SW480 (cell line): Measurements from ENCODE around the gene TSEN2.
"Not testable (repeated sequence)": the region's sequence is repeated elsewhere in the genome, so short reads cannot be mapped to it uniquely, and the experiment has no call there.

Experiments
- DNase-seq: peaks from one replicate; pipeline ENCODE4 v3.0.0-alpha.2; 2016; ENCODE audit warnings: low spot score

Gene TSEN2

DNA sequence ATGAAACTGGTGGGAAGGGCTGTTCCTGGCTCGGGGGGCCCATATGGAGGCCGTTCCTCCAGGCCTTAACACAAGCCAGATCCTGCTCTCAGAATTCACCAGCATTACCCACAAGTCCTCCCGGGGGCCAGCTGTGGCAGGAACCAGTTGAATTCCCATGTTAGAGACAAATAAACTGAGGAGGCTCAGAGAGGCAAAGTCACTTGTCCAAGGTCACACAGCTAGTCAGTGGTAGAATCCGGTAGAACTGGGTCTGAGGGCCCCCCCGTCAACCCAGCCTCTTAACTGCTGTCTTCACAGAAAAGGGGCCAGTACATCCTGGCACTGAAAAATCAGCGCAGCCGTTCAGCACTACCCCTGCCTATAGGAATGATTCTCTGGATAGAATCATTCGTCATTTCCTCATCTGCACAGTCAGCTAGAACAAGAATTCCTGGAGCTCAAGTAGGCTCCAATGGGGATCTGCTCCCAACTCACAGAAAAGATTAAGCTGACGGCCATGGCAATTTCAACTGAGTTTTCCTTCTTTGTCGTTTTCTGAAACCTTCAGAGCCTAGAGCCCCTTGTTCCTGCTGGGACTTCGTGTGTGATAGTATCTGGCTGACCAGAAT, 12.2 kb upstream of the TSEN2 start:
- DNase-seq = no peak

DNA sequence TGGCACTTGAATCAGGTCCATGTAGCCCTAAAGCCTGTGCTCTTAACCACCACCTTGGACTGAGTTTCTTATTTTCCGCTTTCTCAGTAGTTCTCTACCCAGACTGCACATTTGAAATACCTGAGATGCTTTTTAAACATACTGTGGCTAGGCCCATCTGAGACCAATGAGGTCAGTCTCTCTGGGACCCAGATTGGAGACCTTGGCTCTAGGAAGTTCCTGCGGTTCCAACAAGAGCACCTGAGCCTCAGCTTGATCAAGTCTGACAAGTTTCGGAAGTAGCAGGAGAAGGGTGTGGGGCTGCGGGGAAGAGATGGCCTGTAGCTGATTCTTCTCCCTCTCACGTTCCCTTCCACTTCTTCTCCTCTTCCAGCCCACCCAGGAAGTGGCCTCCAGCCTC, 11.5 kb upstream of the TSEN2 start:
- no peak for DNase-seq

DNA sequence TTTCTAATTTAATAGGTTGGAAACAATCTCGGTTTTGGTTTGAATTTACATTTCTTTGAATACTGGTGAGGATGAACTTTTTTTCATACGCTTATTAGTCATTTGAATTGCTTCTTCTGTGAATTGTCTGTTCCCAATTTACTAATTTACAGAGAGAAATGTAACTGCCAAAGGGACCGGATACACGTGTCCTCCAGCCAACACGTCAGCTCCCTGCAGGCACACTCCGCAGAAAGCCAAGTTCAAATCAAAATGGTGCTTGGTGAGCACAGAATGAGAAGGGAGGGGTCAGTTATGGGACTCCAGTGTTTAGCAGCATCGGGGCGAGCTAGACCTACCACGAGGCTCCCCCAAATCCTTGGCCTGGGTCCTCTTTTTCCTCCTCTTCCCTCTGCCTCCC, 10.8 kb upstream of the TSEN2 start:
- no peak for DNase-seq

DNA sequence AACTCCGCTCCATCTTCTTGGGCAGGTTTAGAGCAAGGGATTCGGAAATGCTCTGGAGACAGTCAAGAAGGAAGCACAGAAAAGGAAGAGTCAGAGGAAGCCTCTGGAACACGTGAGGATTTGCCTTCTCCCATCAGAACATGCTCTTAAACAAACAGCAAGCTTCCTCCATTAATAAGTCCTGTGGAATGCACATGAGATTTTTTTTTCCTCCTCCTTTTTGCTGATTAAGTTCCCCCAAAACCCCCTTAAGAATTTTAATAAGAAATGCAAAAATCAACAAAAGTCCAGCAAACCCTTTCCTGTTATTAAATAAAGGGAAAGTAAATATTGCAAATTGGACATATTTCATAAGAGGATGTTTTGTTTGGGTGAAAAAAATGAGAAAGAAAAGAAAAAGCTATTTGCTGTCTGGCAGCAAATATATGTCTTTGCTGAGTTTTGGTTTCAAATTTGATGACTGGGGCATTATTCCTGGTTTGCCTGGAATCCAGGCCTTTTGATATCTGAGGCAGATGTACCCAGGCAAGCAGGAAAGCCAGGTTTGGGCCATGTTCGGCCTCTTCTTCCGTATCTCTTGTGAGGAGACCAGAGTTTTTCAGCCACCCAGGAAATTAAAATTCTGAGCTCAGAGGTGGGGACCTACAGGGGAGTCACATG, 7.9 kb upstream of the TSEN2 start:
- DNase-seq = no peak

DNA sequence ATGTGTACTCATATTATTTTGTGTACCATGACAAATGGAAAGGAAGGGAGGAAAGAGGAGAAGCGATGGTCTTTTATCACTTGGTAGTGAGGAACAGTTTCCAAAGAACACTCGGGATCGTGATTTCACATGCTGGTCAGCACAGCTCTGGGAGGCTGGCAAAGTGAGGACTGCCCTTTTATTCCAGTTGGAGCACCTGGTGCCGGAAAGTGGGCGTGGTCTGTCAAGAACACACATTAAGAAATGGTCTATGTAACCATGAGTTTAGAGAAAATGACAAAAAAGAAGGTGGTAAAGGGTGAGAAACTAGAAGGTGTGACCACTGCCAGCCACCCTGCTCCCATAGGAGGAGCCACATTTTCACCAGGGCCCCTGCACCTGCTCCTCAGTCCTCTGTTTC, 7.0 kb upstream of the TSEN2 start:
- DNase-seq = no peak

DNA sequence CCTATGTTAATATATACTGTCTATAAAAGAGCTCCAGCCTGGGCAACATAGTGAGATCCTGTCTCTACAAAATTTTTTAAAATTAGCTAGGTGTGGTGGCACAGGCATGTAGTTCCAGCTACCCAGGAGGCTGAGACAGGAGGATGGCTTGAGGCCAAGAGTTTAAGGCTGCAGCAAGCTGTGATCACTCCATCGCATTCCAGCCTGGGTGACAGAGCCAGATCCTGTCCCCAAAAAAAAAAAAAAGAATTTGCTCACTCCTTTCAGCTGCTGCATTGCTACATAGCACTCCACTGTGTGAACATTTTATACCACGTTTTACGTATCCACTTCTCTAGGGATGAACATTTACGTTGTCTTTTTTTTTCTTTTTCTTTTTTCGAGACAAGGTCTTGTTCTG, 6.0 kb upstream of the TSEN2 start:
- no peak for DNase-seq

DNA sequence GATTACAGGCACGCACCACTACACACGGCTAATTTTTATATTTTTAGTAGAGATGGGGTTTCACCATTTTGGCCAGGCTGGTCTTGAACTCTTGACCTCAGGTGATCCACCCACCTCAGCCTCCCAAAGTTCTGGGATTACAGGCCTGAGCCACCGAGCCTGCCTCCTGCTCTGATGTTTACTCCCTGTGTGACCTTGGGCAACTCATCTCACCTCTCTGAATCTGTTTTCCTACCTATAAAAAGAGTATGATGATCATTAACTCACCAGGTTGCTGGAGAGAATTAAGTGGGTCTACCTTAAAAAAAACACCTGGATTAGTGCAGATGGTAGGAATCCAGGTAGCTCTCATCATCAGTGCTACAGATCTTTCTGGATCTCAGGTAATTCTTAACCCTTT, 5.1 kb upstream of the TSEN2 start:
- DNase-seq = not testable (repeated sequence)

DNA sequence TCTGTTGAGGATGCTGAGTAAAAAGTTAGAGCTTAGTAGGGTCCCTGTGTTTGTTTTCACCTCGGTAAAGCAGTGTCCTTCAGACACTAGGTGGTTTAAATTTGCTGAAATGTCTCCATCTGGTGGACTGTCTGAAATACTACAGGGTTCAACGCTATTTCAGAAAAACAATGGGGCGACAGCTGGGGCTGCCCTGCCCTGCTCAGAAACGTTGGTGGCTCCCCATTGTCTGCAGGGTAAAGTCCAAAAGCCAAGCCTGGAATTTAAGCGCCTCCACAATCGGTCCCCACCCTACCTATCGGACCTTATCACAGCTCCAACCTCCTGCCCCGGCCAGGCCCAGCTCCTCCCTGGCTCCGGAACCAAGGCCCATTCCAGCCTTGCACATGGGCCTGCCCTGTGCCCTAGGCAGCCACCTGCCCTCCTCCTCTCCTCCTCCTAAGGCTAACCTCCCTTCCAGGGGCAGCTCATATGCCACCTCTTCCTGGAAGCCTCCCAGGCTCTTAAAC, 4.3 kb upstream of the TSEN2 start:
- DNase-seq = peak; percentile 84

DNA sequence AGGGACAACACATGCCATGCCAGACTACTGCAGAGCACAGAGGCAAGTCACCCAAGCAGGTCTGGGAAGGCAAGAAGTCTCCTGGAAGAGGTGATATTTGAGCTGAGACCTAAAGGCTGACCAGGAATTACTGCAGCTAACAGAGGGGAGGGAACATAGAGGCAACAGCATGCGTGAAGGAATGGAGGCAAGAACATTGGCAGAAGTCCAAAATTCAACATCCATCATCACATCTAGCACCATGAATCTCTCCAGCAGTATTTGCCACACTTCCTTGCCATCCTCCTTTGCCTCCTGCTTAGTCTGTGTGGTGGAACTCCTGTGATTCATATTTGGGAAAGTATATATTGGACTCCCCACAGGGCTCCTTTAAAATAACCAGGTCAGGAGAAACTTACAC, 870 bp upstream of the TSEN2 start:
- no peak for DNase-seq

DNA sequence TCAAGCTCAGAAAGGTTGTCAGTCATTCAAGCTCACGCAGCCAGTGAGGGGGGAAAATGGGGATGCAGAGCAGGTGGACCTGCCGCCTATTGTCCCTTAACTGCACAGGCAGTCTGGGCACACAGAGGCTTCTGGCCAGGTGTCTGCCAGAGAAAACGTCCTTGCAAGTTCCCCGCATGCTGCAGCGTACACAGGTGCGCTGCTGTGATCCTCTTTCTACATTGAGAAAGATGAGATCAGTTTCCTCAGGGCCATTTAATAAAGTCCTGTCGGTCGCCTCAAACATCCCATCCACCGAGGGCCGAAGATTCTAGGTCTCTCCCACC, 445 bp upstream of the TSEN2 start:
- no peak for DNase-seq

DNA sequence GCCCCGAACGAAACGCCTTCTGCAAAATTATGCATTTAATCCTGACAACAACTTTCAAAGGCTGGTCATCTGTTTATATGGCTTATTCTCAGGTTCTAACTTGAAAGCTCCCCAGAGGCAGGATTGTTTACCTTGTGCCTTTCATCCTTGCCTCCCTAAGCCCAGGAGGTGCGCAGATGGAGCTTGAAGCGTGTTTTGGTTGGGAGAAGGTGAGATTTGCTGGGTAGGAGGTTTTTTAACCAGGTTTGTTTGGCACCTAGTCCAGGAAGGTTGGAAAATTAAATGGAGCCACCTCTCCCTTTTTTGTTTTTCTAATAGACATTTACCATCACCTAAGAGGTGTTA, 675 bp downstream of the TSEN2 start:
- DNase-seq = no peak

DNA sequence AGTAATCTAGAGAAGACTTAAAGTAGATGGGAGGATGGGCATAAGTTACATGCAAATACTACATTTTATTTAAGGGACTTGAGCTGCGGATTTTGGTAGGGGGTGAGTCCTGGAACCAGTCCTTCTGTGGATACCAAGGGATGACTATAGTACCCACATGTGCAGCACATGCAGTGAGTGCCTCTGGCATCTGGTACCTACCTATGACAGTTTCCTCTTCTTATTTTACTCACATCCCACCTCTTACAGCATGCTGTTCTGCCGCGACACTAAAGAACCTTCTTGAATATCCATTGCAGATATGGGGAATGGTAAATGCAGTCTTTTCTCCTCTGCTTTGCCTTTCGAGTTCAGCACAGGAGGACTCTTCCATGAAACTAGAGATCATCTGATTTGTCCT, 1.7 kb downstream of the TSEN2 start:
- no peak for DNase-seq

DNA sequence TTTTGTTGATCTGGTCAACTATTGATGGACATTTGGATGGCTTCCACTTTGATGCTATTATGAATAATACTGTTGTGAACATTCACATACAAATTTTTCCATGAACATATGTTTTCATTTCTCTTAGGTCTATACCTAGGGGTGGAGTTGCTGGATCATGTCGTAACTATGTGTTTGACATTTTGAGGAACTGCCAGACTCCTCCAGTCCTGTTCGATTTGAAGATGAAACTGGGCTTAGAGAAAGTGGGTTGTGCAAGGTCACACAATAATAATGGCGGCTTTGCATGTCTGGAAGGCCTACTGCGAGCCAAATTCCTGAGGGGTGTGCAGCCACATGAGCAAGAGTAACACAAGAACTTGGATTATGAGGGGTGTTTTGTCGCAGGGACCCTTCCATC, 2.6 kb downstream of the TSEN2 start:
- no peak for DNase-seq

DNA sequence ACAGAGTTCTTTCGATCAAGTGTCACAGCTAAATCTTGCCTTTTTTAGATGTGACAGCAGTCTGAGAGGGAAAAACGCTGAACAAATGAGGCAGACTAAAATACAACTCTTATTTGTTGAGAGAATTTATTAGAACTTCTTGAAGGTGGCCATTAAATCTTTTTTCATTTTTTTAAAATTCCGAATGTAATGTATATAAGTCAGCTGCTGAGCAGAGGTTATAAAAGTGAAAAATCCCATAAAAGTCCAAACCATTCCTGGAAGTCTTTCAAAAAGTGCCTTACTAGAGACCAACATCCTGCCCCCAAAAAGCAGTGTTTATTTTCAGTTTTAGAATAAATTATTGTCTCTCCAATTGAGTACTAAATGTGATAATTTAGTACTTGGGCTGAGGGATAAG, 3.1 kb downstream of the TSEN2 start:
- DNase-seq = no peak

DNA sequence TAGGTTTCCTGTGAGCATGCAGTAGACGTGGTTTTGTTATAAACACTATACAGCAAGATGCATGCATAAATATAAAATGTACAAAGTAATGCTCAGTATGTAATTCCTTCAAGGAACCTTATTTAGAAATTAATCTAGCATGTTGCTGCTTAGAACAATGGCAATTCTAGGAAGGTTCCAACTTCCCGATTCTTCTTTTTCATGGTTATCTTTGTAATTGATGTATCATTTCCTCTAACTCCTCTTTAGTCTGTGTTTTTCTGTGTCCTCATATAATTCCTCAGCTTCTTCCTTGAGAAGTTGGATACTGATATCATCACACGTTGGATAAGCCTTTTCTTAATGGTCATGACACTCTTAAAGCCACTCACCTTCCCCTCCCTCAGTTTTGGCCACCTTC, 3.5 kb downstream of the TSEN2 start:
- no peak for DNase-seq

DNA sequence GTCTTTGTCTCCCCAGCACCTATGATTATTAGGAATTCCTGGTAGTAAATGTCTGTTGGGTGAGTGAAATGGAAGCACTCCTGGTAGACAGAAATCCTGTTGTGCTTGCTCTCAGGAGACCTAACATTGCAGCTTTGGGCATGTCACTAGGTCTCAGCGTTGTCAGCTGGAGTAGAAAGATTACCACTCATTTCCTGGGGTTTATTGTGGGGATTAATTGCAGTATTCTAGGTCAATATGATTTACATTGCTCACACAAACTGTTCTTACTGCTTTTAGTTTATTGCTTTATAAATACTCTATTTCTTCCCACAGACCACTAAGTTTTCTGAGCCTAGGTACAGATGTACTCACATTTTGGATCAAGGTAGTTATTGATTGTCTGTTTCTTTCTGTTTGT, 5.1 kb downstream of the TSEN2 start:
- DNase-seq = no peak

DNA sequence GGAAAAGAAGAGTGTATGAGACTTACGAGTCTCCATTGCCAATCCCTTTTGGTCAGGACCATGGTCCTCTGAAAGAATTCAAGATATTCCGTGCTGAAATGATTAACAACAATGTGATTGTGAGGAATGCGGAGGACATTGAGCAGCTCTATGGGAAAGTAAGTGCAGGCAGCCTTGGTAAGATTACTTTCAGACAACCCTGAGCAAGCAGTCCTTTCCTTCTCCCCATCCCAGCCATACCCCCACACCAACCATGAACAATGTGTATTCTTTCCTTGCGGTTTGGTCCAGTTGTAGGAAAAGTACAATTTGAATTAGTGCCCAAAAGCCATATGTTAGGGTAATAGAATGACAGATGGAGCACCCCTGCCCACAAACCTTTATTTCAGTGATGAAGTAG, 5.6 kb downstream of the TSEN2 start:
- no peak for DNase-seq

DNA sequence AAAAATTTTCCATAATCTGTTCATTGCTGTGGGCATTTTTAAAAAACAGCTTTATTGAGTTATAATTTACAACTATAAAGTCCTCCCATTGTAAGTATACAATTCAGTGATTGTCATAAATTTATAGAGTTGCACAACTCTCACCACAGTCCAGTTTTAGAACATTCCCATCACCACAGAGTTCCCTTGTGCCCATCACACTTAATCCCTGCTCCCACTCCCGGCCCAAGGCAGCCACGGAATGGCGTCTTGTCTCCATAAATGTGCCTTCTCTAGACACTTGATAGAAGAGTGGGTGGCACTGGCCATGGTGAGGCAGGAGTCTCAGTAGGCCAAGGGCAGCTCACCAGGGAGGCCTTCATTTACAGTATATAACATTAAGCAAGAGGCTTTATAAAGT, 6.3 kb downstream of the TSEN2 start:
- no peak for DNase-seq

DNA sequence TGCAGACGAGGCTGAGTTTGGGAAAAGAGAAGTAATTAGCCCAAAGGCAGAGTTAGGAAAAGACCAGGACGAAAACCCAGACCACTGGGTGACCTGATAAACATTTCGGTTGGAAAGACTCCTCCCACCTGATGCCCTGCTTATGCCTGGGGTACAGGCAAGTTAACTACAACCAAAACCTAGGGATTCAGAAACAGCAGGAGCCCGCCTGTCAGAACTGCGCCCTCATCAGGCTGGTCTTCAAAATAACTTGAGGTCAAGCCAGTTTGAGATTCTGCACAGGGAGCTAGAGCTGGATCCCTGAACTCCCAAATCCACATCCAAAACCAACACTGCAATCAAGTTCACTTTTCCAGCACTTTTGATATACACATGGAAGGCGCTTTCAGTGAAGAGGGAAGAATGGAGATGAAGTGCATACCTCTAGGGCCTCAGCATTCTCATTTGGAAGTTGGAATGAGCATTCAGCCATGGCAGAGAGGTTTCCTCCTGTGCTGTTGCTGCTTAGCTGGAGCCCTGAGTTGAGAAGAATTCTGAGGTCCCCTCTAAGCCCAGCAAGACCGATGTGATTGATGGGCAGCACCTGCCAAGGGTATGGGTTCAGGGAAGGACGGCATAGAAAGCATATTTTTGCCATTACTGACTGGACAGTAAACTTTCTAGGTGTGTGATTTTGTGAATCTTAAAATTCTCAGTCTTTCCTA, 11.6 kb downstream of the TSEN2 start:
- no peak for DNase-seq

DNA sequence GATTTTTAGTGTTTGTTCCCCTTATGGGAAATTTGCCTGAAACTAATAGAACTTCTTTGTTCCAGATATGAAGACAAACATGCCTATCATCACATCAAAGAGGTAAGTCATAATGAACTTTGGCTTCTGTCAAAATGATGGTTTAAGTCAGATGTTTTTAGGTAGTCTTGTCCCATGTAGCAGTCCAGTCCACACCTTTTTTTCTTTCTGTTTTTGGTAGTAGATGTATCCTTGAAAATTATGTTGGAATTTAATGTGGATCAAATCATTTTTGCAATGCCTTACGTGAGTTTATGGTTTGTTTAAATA, 12.1 kb downstream of the TSEN2 start:
- DNase-seq = no peak

DNA sequence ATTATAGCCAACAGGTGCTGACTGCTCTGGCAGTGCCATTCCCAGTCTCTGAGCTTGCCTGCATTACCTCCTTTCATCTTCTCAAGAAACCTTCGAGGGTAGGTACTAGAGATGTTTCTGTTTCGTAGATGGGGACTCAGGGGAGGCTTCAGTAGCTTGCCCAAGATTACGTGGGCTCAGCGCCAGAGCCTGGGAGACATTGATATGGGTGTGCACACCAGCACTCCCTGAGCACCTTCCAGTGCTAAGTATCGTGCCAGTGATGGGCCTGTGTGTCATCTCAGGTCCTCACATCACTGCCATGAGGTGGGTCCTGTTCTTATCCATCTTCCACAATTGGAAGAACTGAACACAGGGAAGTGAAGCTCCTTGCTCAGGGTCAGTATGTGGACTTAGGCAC, 15.2 kb downstream of the TSEN2 start:
- no peak for DNase-seq

DNA sequence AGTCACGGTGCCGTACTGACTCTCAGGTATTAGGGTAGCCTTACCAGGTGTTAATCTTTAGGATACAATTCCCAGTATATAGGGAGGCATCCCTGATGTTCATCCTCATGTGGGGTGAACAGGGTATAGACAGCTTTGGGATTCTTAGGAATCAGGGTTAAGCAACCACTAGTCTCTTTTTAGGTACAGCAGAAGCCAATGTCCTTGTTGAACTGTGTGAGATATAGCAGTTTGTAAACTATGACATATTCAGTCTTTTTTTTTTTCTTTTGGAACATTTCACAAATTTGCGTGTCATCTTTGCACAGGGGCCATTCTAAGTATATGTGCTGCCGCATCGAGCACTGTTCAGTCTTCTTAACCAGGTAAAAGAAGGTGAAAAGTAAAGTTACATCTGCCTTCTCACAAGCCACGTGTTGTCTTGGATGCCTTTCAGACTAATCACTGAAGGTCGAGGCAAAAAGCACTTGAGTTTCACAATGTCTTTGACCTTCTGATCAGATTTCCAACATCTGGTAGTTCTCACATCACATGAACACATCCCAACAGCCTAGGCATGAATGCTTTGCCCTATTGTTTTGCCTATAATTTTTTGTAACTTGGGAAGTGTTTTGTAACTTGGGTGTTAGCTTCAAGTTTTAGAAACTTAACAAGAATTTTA, 17.2 kb downstream of the TSEN2 start:
- no peak for DNase-seq

DNA sequence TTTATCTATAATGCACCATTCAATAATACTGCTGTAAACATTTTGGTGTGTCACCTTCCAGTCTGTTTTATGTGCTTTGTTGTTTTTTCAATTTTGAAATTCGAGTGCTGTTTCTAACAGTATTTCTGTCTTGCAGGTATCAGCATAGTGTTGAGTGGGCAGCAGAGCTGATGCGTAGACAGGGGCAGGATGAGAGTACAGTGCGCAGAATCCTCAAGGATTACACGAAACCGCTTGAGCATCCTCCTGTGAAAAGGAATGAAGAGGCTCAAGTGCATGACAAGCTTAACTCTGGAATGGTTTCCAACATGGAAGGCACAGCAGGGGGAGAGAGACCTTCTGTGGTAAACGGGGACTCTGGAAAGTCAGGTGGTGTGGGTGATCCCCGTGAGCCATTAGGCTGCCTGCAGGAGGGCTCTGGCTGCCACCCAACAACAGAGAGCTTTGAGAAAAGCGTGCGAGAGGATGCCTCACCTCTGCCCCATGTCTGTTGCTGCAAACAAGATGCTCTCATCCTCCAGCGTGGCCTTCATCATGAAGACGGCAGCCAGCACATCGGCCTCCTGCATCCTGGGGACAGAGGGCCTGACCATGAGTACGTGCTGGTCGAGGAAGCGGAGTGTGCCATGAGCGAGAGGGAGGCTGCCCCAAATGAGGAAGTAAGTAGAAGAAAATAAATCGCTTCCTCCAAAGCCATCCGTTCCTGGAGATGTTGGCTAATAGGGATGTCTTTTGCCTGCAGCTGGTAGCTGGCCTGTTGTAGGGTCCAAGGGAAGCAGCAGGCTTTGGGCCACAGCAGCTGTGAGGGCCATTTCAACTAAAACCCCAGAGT, 19.1 kb downstream of the TSEN2 start:
- no peak for DNase-seq
